SK-N-SH treated with all-trans-retinoic acid at 6 μM for 48 hours (cell line): ENCODE data around the gene GLRX5.

ENCODE experiments used
- TCF4 ChIP-seq: fragments of 250-450 bp; sonication (Bioruptor Pico); IDR thresholded peaks from 2 replicates; pipeline ENCODE4 v1.8.0; 2021; ENCODE audit warnings: mild to moderate bottlenecking, moderate library complexity, borderline replicate concordance
- TOX ChIP-seq: fragments of 250-450 bp; sonication (Bioruptor Pico); IDR thresholded peaks from 2 replicates; pipeline ENCODE4 v1.8.0; 2021; ENCODE audit warnings: mild to moderate bottlenecking, moderate library complexity, borderline replicate concordance
- ZFP3 ChIP-seq: fragments of 250-450 bp; sonication (Bioruptor Pico); IDR thresholded peaks from 2 replicates; pipeline ENCODE4 v1.5.0; 2020; ENCODE audit warnings: mild to moderate bottlenecking, moderate library complexity
- ZFP30 ChIP-seq: fragments of 450-650 bp; formaldehyde crosslinking; IDR thresholded peaks from 2 replicates; pipeline ENCODE4 v1.5.0; 2022; ENCODE audit warnings: mild to moderate bottlenecking, moderate library complexity
- TF ChIP-seq, protein P1 (sequence below): fragments of 250-450 bp; sonication (Bioruptor Pico); IDR thresholded peaks from 2 replicates; pipeline ENCODE4 v1.8.0; 2020; ENCODE audit warnings: mild to moderate bottlenecking, moderate library complexity, borderline replicate concordance

DNA sequence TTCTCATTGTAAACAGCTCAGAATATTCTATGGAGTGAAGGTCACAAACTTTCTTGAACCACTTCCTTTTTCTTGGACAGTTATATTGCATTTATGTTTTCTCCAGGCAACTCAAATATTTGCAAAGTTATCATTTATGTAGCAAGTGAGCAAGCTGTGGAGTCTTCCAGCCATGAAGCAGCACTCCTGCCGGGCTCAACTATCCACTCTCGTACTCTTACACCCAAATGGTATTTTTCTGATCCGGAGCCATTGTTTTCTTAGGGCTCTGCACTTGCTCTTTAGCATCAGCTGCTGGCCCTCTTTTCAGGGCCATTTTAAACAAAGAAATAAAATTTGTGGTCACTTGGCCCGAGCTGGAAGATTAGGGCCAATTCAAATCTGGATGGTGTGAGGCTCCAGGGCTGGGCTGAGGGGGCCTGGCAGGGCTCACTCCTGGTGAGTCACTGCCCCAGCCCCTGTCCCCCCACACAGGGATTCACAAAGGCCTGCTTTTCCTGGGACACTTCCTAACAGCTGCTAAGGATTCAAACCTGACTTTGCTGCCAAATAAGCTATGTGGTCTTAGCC lies 38.1 kb upstream of the GLRX5 start:
- no peak for TF ChIP-seq ZFP3 (CRISPR knock-in tag)
- TF ChIP-seq, protein P1, sequence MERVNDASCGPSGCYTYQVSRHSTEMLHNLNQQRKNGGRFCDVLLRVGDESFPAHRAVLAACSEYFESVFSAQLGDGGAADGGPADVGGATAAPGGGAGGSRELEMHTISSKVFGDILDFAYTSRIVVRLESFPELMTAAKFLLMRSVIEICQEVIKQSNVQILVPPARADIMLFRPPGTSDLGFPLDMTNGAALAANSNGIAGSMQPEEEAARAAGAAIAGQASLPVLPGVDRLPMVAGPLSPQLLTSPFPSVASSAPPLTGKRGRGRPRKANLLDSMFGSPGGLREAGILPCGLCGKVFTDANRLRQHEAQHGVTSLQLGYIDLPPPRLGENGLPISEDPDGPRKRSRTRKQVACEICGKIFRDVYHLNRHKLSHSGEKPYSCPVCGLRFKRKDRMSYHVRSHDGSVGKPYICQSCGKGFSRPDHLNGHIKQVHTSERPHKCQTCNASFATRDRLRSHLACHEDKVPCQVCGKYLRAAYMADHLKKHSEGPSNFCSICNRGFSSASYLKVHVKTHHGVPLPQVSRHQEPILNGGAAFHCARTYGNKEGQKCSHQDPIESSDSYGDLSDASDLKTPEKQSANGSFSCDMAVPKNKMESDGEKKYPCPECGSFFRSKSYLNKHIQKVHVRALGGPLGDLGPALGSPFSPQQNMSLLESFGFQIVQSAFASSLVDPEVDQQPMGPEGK (CRISPR knock-in tag), result no peak
- TF ChIP-seq ZFP30 (CRISPR knock-in tag), result no peak
- TF ChIP-seq TOX (CRISPR knock-in tag), result no peak
- TF ChIP-seq TCF4 (CRISPR knock-in tag), result no peak
